ENCODE results near the gene CD6.

The CD6 gene

GRCh38 chr11:60971520-60971919 is at the start of gene CD6:
TSS of gene CD6 (plus strand) at chr11:60971680. CDS start at chr11:60971866, 186 bp downstream.
- DNase-seq (ENCODE audit: low read depth in 2 of 2), result no peak

GRCh38 chr11:60921777-60922335 is 49.6 kb upstream of the CD6 start:
- no peak for DNase-seq (ENCODE audit: low read depth in 2 of 2)

GRCh38 chr11:60922906-60923305 is 48.6 kb upstream of the CD6 start:
- no peak for DNase-seq (ENCODE audit: low read depth in 2 of 2)

GRCh38 chr11:60923326-60923725 is 48.2 kb upstream of the CD6 start:
- DNase-seq (ENCODE audit: low read depth in 2 of 2), result no peak

GRCh38 chr11:60923800-60924109 is 47.7 kb upstream of the CD6 start:
- no peak for DNase-seq (ENCODE audit: low read depth in 2 of 2)

GRCh38 chr11:60924110-60924905 is 47.2 kb upstream of the CD6 start, which contains the start of gene TMEM132A:
TSS of gene TMEM132A (plus strand) at chr11:60924460. CDS start at chr11:60924634, 174 bp downstream.
- no peak for DNase-seq (ENCODE audit: low read depth in 2 of 2)

- no peak for DNase-seq (ENCODE audit: low read depth in 2 of 2)
Measured at GRCh38 chr11:60924906-60925853, 46.3 kb upstream of the CD6 start.

- DNase-seq (ENCODE audit: low read depth in 2 of 2), result no peak
Measured at GRCh38 chr11:60925868-60926267, 45.6 kb upstream of the CD6 start.

GRCh38 chr11:60926500-60926899 is 45.0 kb upstream of the CD6 start:
- DNase-seq (ENCODE audit: low read depth in 2 of 2), result no peak

GRCh38 chr11:60927061-60927592 is 44.4 kb upstream of the CD6 start:
- no peak for DNase-seq (ENCODE audit: low read depth in 2 of 2)

GRCh38 chr11:60927600-60927999 is 43.9 kb upstream of the CD6 start:
- DNase-seq (ENCODE audit: low read depth in 2 of 2), result no peak

- DNase-seq (ENCODE audit: low read depth in 2 of 2), result no peak
Measured at GRCh38 chr11:60928563-60929001, 42.9 kb upstream of the CD6 start.

- DNase-seq (ENCODE audit: low read depth in 2 of 2), result no peak
Measured at GRCh38 chr11:60929764-60930163, 41.7 kb upstream of the CD6 start.

GRCh38 chr11:60930394-60930793 is 41.1 kb upstream of the CD6 start:
- DNase-seq (ENCODE audit: low read depth in 2 of 2), result no peak

GRCh38 chr11:60931917-60932316 is 39.6 kb upstream of the CD6 start:
- DNase-seq (ENCODE audit: low read depth in 2 of 2), result no peak

GRCh38 chr11:60932605-60933356 is 38.7 kb upstream of the CD6 start:
- DNase-seq (ENCODE audit: low read depth in 2 of 2), result no peak

- DNase-seq (ENCODE audit: low read depth in 2 of 2), result no peak
Measured at GRCh38 chr11:60933416-60934123, 37.9 kb upstream of the CD6 start.

- DNase-seq (ENCODE audit: low read depth in 2 of 2), result no peak
Measured at GRCh38 chr11:60934124-60934789, 37.2 kb upstream of the CD6 start.

- DNase-seq (ENCODE audit: low read depth in 2 of 2), result no peak
Measured at GRCh38 chr11:60934790-60935605, 36.5 kb upstream of the CD6 start.

Measured in activated CD4-positive, alpha-beta T cell treated with anti-CD3 and anti-CD28 coated beads for 24 hours (primary cell).